Upper lobe of left lung (tissue), 6 donors: ENCODE measurements around the gene FGF9. TPM values are rescaled to one million over a fixed set of nuclear protein-coding genes. Genes with fewer than 3 reads are reported as not detected.

Source experiments
- ATAC-seq, 2 donors: fragments of 200-7000 bp; cut with Tn5 transposase; one replicate each; pipeline ENCODE4 v1.9.1; 2022; ENCODE audit warnings: mild to moderate bottlenecking in 2 of 2, moderate library complexity in 2 of 2; ENCODE audit not compliant: low FRiP score in 2 of 2
- DNase-seq, 2 donors: peaks; one replicate each; pipeline ENCODE4 v3.0.0-alpha.2; 2019 to 2020
- H3K27ac ChIP-seq, 4 donors: fragments of 200-600 bp; sonication (generic); one replicate each; pipeline ENCODE4 v1.5.1; 2016 to 2019
- H3K27me3 ChIP-seq, 4 donors: fragments of 200-600 bp; sonication (generic); one replicate each; pipeline ENCODE4 v1.5.1; 2017 to 2019
- H3K36me3 ChIP-seq, 4 donors: fragments of 200-600 bp; sonication (generic); one replicate each; pipeline ENCODE4 v1.5.1; 2016 to 2019
- H3K4me1 ChIP-seq, 4 donors: fragments of 200-600 bp; sonication (generic); one replicate each; pipeline ENCODE4 v1.5.1; 2018 to 2019
- H3K4me3 ChIP-seq, 4 donors: fragments of 200-600 bp; sonication (generic); one replicate each; pipeline ENCODE4 v1.5.1; 2017 to 2019; ENCODE audit warnings: mild to moderate bottlenecking in 2 of 4, moderate library complexity in 1 of 4
- H3K9me3 ChIP-seq, 4 donors: fragments of 200-600 bp; sonication (generic); one replicate each; pipeline ENCODE4 v1.5.1; 2018 to 2019
- EP300 ChIP-seq, 4 donors: sonication (generic); formaldehyde crosslinking; IDR thresholded peaks; one replicate each; pipeline ENCODE4 v1.5.1; 2017; ENCODE audit warnings: antibody characterized with exemption in 4 of 4, control low read depth in 2 of 4
- POLR2A ChIP-seq, 4 donors: fragments of 450-650 bp; IDR thresholded peaks; one replicate each; pipeline ENCODE4 v1.5.1; 2016 to 2017; ENCODE audit warnings: antibody characterized with exemption in 4 of 4, mild to moderate bottlenecking in 2 of 4
- POLR2AphosphoS5 ChIP-seq, 2 donors: sonication (generic); formaldehyde crosslinking; IDR thresholded peaks; one replicate each; pipeline ENCODE4 v1.5.1; 2017; ENCODE audit warnings: antibody characterized with exemption in 2 of 2
- WGBS, 2 donors: methylation state at CpG; one replicate each; pipeline ENCODE4 v1.1.5; 2017 to 2018; 5-methylcytosine and 5-hydroxymethylcytosine counted together
- total RNA-seq, 6 donors: library from RNA; depleted of rRNA in 4 of 6; stranded (reverse); fragments of >200 nt in 4 of 6; gene quantifications; one replicate each; pipeline versions ENCODE4 v1.1.0 to v1.2.1, GENCODE V29; 2016 to 2021
- TF ChIP-seq, protein P1 (sequence below), 6 experiments: fragments of 450-650 bp in 4 of 6; fragments of 200-600 bp in 2 of 6; sonication (generic) in 2 of 6; IDR thresholded peaks; one replicate each; pipeline ENCODE4 v1.5.1; 2016 to 2019; ENCODE audit warnings: antibody characterized with exemption in 6 of 6
- donor health status: DM: no; HTN: no; CAD: no; lungs with moderate emphysema.
- donor health status: DM: no; HTN: yes; CAD: no; lungs with severe emphysema.

Gene FGF9
- total RNA-seq, 6 donors from 2014 or later, result 0.11 to 3.6 (median 0.79) TPM; not detected in 1

- H3K27me3 ChIP-seq, result no peaks in the 10 kb centered on the region
- DNase-seq, result no peak
- TF ChIP-seq POLR2A (IDR thresholded peaks at IDR 0.05) (no peak), EP300 (IDR thresholded peaks at IDR 0.05) (no peak), POLR2AphosphoS5 (IDR thresholded peaks at IDR 0.05) (no peak)
- TF ChIP-seq, protein P1, sequence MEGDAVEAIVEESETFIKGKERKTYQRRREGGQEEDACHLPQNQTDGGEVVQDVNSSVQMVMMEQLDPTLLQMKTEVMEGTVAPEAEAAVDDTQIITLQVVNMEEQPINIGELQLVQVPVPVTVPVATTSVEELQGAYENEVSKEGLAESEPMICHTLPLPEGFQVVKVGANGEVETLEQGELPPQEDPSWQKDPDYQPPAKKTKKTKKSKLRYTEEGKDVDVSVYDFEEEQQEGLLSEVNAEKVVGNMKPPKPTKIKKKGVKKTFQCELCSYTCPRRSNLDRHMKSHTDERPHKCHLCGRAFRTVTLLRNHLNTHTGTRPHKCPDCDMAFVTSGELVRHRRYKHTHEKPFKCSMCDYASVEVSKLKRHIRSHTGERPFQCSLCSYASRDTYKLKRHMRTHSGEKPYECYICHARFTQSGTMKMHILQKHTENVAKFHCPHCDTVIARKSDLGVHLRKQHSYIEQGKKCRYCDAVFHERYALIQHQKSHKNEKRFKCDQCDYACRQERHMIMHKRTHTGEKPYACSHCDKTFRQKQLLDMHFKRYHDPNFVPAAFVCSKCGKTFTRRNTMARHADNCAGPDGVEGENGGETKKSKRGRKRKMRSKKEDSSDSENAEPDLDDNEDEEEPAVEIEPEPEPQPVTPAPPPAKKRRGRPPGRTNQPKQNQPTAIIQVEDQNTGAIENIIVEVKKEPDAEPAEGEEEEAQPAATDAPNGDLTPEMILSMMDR (IDR thresholded peaks at IDR 0.05), result no peak
- 20 to 29% methylated on average over 14 of the region's 14 CpGs for WGBS, 2 donors
- H3K27ac ChIP-seq, result no peak overlapping the region
- ATAC-seq, result no peak
- no peaks in the 10 kb centered on the region for H3K9me3 ChIP-seq
- H3K36me3 ChIP-seq, result no peaks in the 10 kb centered on the region
- H3K4me1 ChIP-seq, result peaks cover 0 to 4% (median 0%) of the 10 kb centered on the region in 4 donors
- H3K4me3 ChIP-seq, result no peak overlapping the region
Measured at GRCh38 chr13:21735701-21736401, 65.0 kb downstream of the FGF9 start.

DNA sequence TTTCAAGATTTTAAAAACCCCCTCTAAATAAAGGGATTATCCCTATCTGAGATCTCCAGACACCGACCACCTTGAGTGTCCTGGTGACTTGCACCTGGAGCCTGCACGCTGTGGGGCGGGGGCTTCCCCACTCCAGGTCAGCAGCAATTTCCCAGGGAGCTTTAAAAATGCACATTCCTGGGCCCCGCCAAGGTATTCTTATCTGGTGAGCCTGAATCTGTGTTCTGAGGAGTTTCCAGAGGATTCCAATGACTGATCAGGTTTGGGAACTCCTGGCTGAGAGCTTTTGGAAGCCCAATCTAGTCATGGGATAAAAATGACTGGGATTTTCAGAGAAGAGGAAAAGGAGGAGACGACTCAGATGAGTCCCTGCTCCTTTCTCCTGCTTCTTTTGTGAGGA, 66.1 kb downstream of the FGF9 start:
- Histone ChIP-seq H3K9me3 (no peaks in the 10 kb centered on the region), H3K4me3 (no peak overlapping the region), H3K36me3 (no peaks in the 10 kb centered on the region), H3K4me1 (peaks cover 0 to 4% (median 0%) of the 10 kb centered on the region in 4 donors), H3K27ac (no peak overlapping the region), H3K27me3 (no peaks in the 10 kb centered on the region)
- DNase-seq (no peak), ATAC-seq (no peak)
- TF ChIP-seq POLR2A (IDR thresholded peaks at IDR 0.05), result no peak
- no peak for TF ChIP-seq EP300 (IDR thresholded peaks at IDR 0.05)
- no peak for TF ChIP-seq POLR2AphosphoS5 (IDR thresholded peaks at IDR 0.05)
- TF ChIP-seq, protein P1 (IDR thresholded peaks at IDR 0.05), result no peak
- 82 to 83% methylated on average over 5 of the region's 5 CpGs for WGBS, 2 donors

DNA sequence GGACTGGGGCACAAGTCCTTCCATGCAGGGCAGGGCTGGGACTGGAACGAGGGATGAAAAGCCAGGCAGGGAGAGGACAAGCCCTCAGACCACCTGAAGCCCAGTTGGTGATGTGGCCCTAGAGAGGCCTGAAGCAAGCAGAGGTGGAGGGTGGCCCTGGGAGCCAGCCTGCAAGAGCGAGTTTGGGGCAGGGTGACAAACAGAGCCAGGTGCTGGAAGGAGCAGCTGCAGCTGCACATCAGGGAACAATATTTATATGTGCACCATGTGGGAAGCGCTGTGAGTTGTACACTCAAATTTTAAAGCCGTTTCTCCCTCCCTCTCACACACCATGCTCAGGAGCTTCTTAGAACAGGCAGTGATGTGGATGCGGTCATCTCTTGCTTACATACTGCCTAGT, 67.8 kb downstream of the FGF9 start:
- Histone ChIP-seq H3K27me3 (no peaks in the 10 kb centered on the region), H3K4me1 (peaks cover 0 to 4% (median 0%) of the 10 kb centered on the region in 4 donors), H3K9me3 (no peaks in the 10 kb centered on the region), H3K27ac (no peak overlapping the region), H3K36me3 (no peaks in the 10 kb centered on the region), H3K4me3 (no peak overlapping the region)
- TF ChIP-seq POLR2AphosphoS5 (IDR thresholded peaks at IDR 0.05) (no peak), EP300 (IDR thresholded peaks at IDR 0.05) (no peak), POLR2A (IDR thresholded peaks at IDR 0.05) (no peak)
- TF ChIP-seq, protein P1 (IDR thresholded peaks at IDR 0.05), result no peak
- 82 to 92% methylated on average over 5 of the region's 5 CpGs for WGBS, 2 donors
- ATAC-seq (no peak), DNase-seq (no peak)

DNA sequence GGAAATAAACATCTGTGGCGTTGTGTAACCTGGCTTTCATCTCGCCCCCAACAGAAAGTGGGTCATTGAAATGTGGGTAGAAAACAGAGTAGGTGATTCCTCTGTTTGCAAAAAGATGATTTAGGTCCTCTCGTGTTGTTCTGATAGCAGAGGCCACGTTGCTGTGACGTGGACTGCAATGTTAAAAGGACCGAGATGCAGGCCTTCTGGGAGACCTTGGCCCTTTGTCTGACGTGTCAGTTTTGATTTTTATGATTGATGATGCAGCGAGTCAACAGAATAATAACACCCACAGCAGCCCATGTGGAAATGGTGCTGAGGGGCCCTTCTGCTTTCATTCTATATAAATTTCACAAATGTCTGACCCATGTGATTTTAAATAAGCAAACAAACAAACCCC, 68.9 kb downstream of the FGF9 start:
- H3K36me3 ChIP-seq, result no peaks in the 10 kb centered on the region
- H3K27ac ChIP-seq, result no peak overlapping the region
- TF ChIP-seq, protein P1 (IDR thresholded peaks at IDR 0.05), result no peak
- TF ChIP-seq POLR2AphosphoS5 (IDR thresholded peaks at IDR 0.05) (no peak), POLR2A (IDR thresholded peaks at IDR 0.05) (no peak), EP300 (IDR thresholded peaks at IDR 0.05) (no peak)
- DNase-seq (no peak), ATAC-seq (no peak)
- peaks cover 0 to 4% (median 0%) of the 10 kb centered on the region in 4 donors for H3K4me1 ChIP-seq
- H3K9me3 ChIP-seq, result no peaks in the 10 kb centered on the region
- no peaks in the 10 kb centered on the region for H3K27me3 ChIP-seq
- WGBS, 2 donors, result 51 to 56% methylated on average over 8 of the region's 8 CpGs
- no peak overlapping the region for H3K4me3 ChIP-seq
